ENCODE measurements around the gene FBN2. TPM values are rescaled to one million over a fixed set of nuclear protein-coding genes. Genes with fewer than 3 reads are reported as not detected.

The FBN2 gene
- total RNA-seq, 1 experiment from 2014 or later: 0.08 TPM

GRCh38 chr5:128262911-128263310 is 275.1 kb downstream of the FBN2 start:
- POLR2A ChIA-PET: no interaction called here
- Histone ChIP-seq H3K36me3 (ENCODE audit: control insufficient read depth, insufficient read depth, low read length) (no peaks in the 10 kb centered on the region), H3K4me3 (ENCODE audit: low read depth in 2 of 2, low read length in 2 of 2) (no peak overlapping the region), H3K9me3 (ENCODE audit: control insufficient read depth, insufficient read depth, low read depth, low read length) (no peaks in the 10 kb centered on the region), H3K27me3 (ENCODE audit: control insufficient read depth, insufficient read depth, low read length) (no peaks in the 10 kb centered on the region), H3K4me1 (ENCODE audit: control insufficient read depth, insufficient read depth, low read length) (no peaks in the 10 kb centered on the region), H3K27ac (ENCODE audit: low read length) (no peak overlapping the region)
- intact Hi-C loops (cut with micrococcal nuclease; ENCODE audit: unreplicated experiment) (no loop called here), in situ Hi-C loops (cut with HindIII; ENCODE audit: low pct_unique_long_range_greater_than_20kb, low sequenced_read_pairs) (no loop called here)
- DNase-seq (ENCODE audit: low read depth, low spot score): no peak
- ATAC-seq: no peak
- BruUV-seq (replicated peaks): no TSS peak
- CTCF ChIA-PET: no interaction called here
- no peak for TF ChIP-seq SIN3A (IDR thresholded peaks at IDR 0.05; ENCODE audit: borderline replicate concordance, insufficient read depth, low read depth, low read length)
- TF ChIP-seq POLR2AphosphoS5 (IDR thresholded peaks at IDR 0.05; ENCODE audit: low read depth, low read length): no peak
- TF ChIP-seq CTCF (IDR thresholded peaks at IDR 0.05): no peak
- TF ChIP-seq REST (IDR thresholded peaks at IDR 0.05; ENCODE audit: insufficient read depth in 1 of 2, low read depth in 2 of 2, low read length in 1 of 2): no peak
- no peak for TF ChIP-seq TCF7L2 (IDR thresholded peaks at IDR 0.05; ENCODE audit: low read depth, low read length)

- in situ Hi-C loops (cut with HindIII; ENCODE audit: low pct_unique_long_range_greater_than_20kb, low sequenced_read_pairs): no loop called here
These were observed 278.4 kb downstream of the FBN2 start for GRCh38 chr5:128259607-128260021.

More at GRCh38 chr5:128259607-128260021, 278.4 kb downstream of the FBN2 start:
- DNase-seq (ENCODE audit: low read depth, low spot score): no peak
- ATAC-seq: no peak
- Histone ChIP-seq H3K27ac (ENCODE audit: low read length) (no peak overlapping the region), H3K36me3 (ENCODE audit: control insufficient read depth, insufficient read depth, low read length) (no peaks in the 10 kb centered on the region), H3K27me3 (ENCODE audit: control insufficient read depth, insufficient read depth, low read length) (no peaks in the 10 kb centered on the region), H3K4me1 (ENCODE audit: control insufficient read depth, insufficient read depth, low read length) (no peaks in the 10 kb centered on the region), H3K4me3 (ENCODE audit: low read depth in 2 of 2, low read length in 2 of 2) (no peak overlapping the region), H3K9me3 (ENCODE audit: control insufficient read depth, insufficient read depth, low read depth, low read length) (no peaks in the 10 kb centered on the region; the same call in 1 of the 2 replicates)
- POLR2A ChIA-PET: no interaction called here
- TF ChIP-seq POLR2AphosphoS5 (IDR thresholded peaks at IDR 0.05; ENCODE audit: low read depth, low read length) (no peak), CTCF (IDR thresholded peaks at IDR 0.05) (no peak), REST (IDR thresholded peaks at IDR 0.05; ENCODE audit: insufficient read depth in 1 of 2, low read depth in 2 of 2, low read length in 1 of 2) (no peak), SIN3A (IDR thresholded peaks at IDR 0.05; ENCODE audit: borderline replicate concordance, insufficient read depth, low read depth, low read length) (no peak), TCF7L2 (IDR thresholded peaks at IDR 0.05; ENCODE audit: low read depth, low read length) (no peak)
- BruUV-seq (replicated peaks): no TSS peak
- CTCF ChIA-PET: no interaction called here
- intact Hi-C loops (cut with micrococcal nuclease; ENCODE audit: unreplicated experiment): no loop called here
